ENCODE data around the gene MYBBP1A.

Gene MYBBP1A

GRCh38 chr17:4497101-4497824 is 57.9 kb downstream of the MYBBP1A start:
- Mint-ChIP-seq H3K4me1 (ENCODE audit: low read depth) (peaks cover 29% of the 10 kb centered on the region), H3K36me3 (ENCODE audit: low read depth) (no peaks in the 10 kb centered on the region), H3K27me3 (peaks cover 28% of the 10 kb centered on the region), H3K9me3 (no peaks in the 10 kb centered on the region), H3K27ac (no peak overlapping the region), H3K4me3 (no peak overlapping the region)
- DNase-seq = no peak

GRCh38 chr17:4492721-4493561 is 62.2 kb downstream of the MYBBP1A start:
- H3K4me3 Mint-ChIP-seq = no peak overlapping the region
- no peaks in the 10 kb centered on the region for H3K9me3 Mint-ChIP-seq
- H3K36me3 Mint-ChIP-seq (ENCODE audit: low read depth) = no peaks in the 10 kb centered on the region
- H3K4me1 Mint-ChIP-seq (ENCODE audit: low read depth) = peaks cover 11% of the 10 kb centered on the region
- H3K27me3 Mint-ChIP-seq = peaks cover 2% of the 10 kb centered on the region
- no peak overlapping the region for H3K27ac Mint-ChIP-seq
- no peak for DNase-seq

DNA sequence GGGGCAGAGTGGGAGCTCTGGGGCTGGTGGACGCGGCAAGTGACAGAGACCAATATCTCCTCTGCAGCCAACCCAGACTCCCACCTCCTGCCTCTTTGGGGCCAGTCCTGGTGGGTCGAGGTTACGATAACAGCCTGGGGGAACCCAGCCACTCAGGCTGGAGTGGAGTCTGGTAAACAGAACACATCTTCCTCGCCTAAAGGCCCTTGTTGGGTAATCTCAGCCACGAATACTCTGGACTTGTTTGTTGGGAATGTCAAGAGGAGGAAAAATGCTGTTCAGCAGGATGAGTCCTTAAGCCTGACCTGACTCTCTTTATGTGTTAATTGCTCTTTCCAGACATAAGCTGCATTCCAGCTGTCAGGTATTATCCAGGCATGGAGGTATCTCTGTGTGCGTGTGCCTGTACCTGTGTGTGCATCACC is 64.5 kb downstream of the MYBBP1A start:
- Mint-ChIP-seq H3K9me3 (no peaks in the 10 kb centered on the region), H3K4me1 (ENCODE audit: low read depth) (peaks cover 25% of the 10 kb centered on the region), H3K4me3 (no peak overlapping the region), H3K27ac (no peak overlapping the region), H3K36me3 (ENCODE audit: low read depth) (peaks cover 3% of the 10 kb centered on the region), H3K27me3 (no peaks in the 10 kb centered on the region)
- DNase-seq = no peak

DNA sequence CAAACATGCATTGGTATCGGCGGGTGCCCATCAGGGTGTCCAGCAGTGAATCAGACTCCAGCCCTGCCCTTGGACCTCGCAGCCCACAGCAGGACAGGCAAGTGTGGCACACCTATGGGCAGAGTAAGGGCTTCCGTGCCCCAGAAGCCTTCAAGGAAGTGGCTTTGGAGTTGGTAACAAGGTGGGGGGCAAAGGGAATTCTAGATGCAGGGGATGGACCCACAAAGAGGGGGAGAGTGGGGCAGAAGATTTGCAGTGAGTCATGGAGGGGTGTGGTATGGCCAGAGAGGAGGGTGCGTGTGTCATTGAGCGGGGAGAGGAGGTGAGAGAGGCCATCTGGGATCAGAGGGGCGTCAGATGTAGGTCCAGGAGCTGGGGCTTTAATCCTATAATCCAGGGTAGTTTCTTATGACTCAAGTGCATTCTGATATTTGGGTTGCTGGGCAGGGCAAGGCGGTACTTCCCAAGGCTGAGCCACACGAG is 65.0 kb downstream of the MYBBP1A start:
- DNase-seq = no peak
- Mint-ChIP-seq H3K36me3 (ENCODE audit: low read depth) (peaks cover 3% of the 10 kb centered on the region), H3K27me3 (no peaks in the 10 kb centered on the region), H3K4me3 (no peak overlapping the region), H3K4me1 (ENCODE audit: low read depth) (peaks cover 28% of the 10 kb centered on the region), H3K9me3 (no peaks in the 10 kb centered on the region), H3K27ac (no peak overlapping the region)

DNA sequence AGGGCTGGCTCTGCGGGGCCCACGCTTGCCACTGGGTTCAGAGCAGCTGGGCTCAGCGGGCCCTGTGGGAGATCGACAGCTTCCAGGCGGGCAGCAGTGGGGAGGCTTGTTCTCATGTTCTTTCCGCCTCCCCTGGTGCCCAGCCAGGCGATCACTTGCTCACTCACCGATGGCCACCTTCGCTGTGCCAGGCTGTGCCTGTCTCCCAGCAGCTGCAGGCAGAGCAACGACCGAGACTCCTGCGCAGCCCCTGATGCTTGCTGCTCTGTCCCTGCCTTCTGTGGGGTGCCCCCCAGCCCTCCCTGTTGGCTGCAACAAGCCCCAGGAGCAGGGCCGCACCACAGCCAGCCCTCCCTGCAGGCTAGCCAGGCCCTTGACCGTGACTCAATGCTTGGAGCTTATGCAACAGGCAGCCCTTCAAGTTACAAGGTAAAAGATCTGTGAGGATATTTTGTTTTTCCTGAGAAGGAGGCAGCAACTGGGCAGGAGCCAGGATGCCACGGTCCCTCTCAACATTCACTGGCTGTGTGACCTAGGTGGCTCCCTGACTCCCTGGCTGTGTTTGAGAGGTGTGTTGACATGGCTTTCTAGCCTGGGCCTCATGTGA is 66.1 kb downstream of the MYBBP1A start:
- Mint-ChIP-seq H3K9me3 (no peaks in the 10 kb centered on the region), H3K27ac (no peak overlapping the region), H3K4me3 (no peak overlapping the region), H3K36me3 (ENCODE audit: low read depth) (peaks cover 5% of the 10 kb centered on the region), H3K4me1 (ENCODE audit: low read depth) (peaks cover 34% of the 10 kb centered on the region), H3K27me3 (no peaks in the 10 kb centered on the region)
- no peak for DNase-seq
